ENCODE results near the gene PDE11A. TPM values are rescaled to one million over a fixed set of nuclear protein-coding genes. Genes with fewer than 3 reads are reported as not detected.

PDE11A gene
- total RNA-seq, 1 donor from 2014 or later: 2.2 TPM

Other genes with a start within 250 kb of the PDE11A start
- 4.9 TPM for gene RBM45, start 39.7 kb upstream of the PDE11A start, total RNA-seq
- gene OSBPL6, start 121.7 kb upstream of the PDE11A start, total RNA-seq: 3.3 TPM